Astrocyte (in vitro differentiated cells and primary cell): Measurements from ENCODE around the gene DHX16.

Experiments
- EZH2 ChIP-seq: IDR thresholded peaks from 2 replicates; pipeline ENCODE4 v1.6.1; 2012; ENCODE audit warnings: mild to moderate bottlenecking, low read length, inconsistent platforms; ENCODE audit not compliant: insufficient read depth
- TF ChIP-seq, protein P1 (sequence below): IDR thresholded peaks from 2 replicates; pipeline ENCODE4 v1.5.1; 2011; ENCODE audit warnings: low read depth, mild to moderate bottlenecking, inconsistent platforms, low read length, moderate library complexity; ENCODE audit not compliant: insufficient read depth

DNA sequence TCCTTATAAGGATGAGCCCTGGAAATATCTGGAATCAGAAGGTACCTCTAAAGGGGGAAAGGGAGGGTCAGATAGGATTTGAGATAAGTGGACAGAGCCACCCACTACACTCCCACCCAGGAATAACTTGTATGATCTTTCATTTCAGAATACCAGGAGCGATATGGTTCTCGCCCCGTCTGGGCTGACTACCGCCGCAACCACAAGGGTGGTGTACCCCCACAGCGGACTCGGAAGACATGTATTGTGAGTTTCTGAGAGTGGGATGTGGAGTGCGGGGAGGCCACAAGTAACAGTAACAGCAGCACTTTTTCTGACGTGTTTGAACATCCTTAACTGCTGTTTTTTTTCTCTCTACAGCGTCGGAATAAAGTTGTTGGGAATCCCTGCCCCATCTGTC is 53.2 kb downstream of the DHX16 start:
- TF ChIP-seq, protein P1, sequence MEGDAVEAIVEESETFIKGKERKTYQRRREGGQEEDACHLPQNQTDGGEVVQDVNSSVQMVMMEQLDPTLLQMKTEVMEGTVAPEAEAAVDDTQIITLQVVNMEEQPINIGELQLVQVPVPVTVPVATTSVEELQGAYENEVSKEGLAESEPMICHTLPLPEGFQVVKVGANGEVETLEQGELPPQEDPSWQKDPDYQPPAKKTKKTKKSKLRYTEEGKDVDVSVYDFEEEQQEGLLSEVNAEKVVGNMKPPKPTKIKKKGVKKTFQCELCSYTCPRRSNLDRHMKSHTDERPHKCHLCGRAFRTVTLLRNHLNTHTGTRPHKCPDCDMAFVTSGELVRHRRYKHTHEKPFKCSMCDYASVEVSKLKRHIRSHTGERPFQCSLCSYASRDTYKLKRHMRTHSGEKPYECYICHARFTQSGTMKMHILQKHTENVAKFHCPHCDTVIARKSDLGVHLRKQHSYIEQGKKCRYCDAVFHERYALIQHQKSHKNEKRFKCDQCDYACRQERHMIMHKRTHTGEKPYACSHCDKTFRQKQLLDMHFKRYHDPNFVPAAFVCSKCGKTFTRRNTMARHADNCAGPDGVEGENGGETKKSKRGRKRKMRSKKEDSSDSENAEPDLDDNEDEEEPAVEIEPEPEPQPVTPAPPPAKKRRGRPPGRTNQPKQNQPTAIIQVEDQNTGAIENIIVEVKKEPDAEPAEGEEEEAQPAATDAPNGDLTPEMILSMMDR = no peak
- TF ChIP-seq EZH2 = no peak
